Motor neuron (in vitro differentiated cells): ENCODE data around the gene RGS6. TPM values are rescaled to one million over a fixed set of nuclear protein-coding genes. Genes with fewer than 3 reads are reported as not detected.

Experiments
- ATAC-seq, 8 experiments: fragments of 200-7000 bp; cut with Tn5 transposase; replicated peaks in 6 of 8; 2 replicates each; pipeline ENCODE4 v1.8.0; 2021; ENCODE audit warnings: mild to moderate bottlenecking in 8 of 8, moderate library complexity in 8 of 8
- H3K27ac ChIP-seq, 2 donors: fragments of 250-450 bp; sonication (Bioruptor Pico); 2 replicates each; pipeline ENCODE4 v1.9.0; 2021; ENCODE audit warnings: antibody characterized with exemption in 2 of 2, mild to moderate bottlenecking in 2 of 2, moderate library complexity in 1 of 2
- H3K4me1 ChIP-seq, 2 donors: fragments of 250-450 bp; sonication (Bioruptor Pico); replicated peaks in 1 of 2; 2 replicates each; pipeline ENCODE4 v1.6.1; 2021; ENCODE audit warnings: antibody characterized with exemption in 2 of 2, mild to moderate bottlenecking in 2 of 2, moderate library complexity in 1 of 2
- H3K4me3 ChIP-seq, 5 donors: fragments of 250-450 bp; sonication (Bioruptor Pico); 2 replicates each; pipeline ENCODE4 v1.9.0; 2021; ENCODE audit warnings: antibody characterized with exemption in 5 of 5, mild to moderate bottlenecking in 5 of 5, moderate library complexity in 4 of 5
- WGBS, 10 experiments: fragments of 450-650 bp; shearing (Covaris generic); methylation state at CpG; one replicate each; pipeline ENCODE4 v1.0.0; 2022; 5-methylcytosine and 5-hydroxymethylcytosine counted together
- in situ Hi-C, 9 experiments: fragments of 400-800 bp; cut with MboI; loops; one replicate each; pipeline ENCODE4 v1.15.0; 2021; ENCODE audit warnings: low sequenced_read_pairs in 9 of 9, low pct_unique_long_range_greater_than_20kb in 2 of 9; ENCODE audit not compliant: unreplicated experiment in 9 of 9
- total RNA-seq, 8 experiments: library from RNA; unstranded; fragments of 300-600 nt; gene quantifications; 2 replicates each; pipeline versions ENCODE4 v1.2.3 to v1.2.4, GENCODE V29; 2022

Gene RGS6
- total RNA-seq, 8 experiments from 2014 or later: 0.22 to 15.5 (median 1.3) TPM

DNA sequence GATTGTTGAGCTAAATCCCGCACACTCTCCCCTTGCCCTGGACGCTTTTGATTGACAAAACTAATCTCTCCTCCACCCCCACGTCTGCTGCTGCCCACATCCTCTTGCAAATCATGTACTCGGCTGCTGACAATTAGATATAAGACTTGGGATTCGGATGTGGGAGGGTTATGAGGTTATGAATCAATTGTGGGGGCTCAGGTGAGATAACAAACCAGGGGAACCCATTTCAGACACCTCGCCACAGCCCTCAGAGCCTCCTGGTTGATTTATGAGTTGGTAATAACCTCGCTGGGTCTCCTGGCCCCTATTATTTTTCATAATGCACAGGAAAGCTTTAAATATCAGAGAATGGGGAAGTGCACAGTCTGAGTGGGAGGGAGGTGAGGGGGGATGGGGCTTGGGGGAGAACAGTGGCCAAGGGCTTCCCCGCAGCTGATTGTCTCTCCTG is 511.8 kb downstream of the RGS6 start:
- Histone ChIP-seq H3K27ac (peak overlapping the region; percentile 49 to 72), H3K4me3 (no peak overlapping the region), H3K4me1 (peaks cover 14 to 28% of the 10 kb centered on the region in 2 donors)
- peak in 4 of 8 experiments; percentile 73 to 86 (median 78) for ATAC-seq
- in situ Hi-C loops: no loop called here
- WGBS, 10 experiments: 0 to 60% (median 30%) methylated on average over 1 to 5 of the region's 8 CpGs; no CpG with 5 or more reads in 3 of the 10 experiments

DNA sequence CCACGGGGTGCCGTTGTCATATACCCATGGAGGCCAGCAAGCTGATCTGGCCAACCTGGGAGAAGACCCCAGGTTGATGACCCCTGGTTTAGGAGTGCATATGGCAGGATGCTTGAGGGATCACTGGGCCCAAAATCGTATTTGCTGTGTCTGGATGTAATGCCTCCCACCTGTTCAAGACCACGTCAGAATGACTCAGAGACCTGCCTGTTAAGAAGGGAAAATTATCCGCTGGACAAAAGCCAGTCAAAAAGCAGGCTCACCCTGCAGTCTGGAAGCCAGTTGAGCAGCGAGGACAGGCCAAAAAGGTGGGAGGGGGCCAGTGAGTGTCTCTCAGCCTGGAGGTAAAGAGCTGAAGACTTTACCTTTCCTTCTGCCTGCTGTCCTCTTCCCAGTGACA is 512.5 kb downstream of the RGS6 start:
- peaks cover 19 to 28% of the 10 kb centered on the region in 2 donors for H3K4me1 ChIP-seq
- peak overlapping the region; percentile 23 to 72 for H3K27ac ChIP-seq
- H3K4me3 ChIP-seq: no peak overlapping the region
- ATAC-seq: no peak
- in situ Hi-C loops: no loop called here
- 10 to 91% (median 85%) methylated on average over 2 to 6 of the region's 6 CpGs; no CpG with 5 or more reads in 2 of the 10 experiments for WGBS, 10 experiments

DNA sequence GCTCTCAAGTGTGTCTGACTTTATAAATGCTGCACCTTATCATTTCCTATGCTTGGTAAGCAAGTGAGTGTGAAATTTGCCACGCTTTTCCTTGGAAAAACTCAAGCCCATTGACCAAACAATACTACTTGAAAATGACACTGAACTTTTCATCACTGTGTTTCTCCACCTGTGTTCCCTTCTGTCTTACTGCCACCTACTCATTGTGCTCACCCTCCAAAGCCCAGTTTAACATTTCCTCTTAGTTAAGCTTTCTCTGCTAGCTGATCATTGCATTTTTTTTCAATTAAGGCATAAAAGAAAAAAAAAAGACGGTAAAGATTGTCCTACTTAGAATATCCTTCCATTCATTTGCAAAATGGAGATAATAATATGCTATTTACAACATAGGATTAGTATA is 516.0 kb downstream of the RGS6 start:
- Histone ChIP-seq H3K4me3 (no peak overlapping the region), H3K27ac (no peak overlapping the region), H3K4me1 (peaks cover 45 to 49% of the 10 kb centered on the region in 2 donors)
- in situ Hi-C loops: no loop called here
- ATAC-seq: no peak
- WGBS, 10 experiments: 8 to 100% (median 83%) methylated on average over 1 to 2 of the region's 2 CpGs; no CpG with 5 or more reads in 1 of the 10 experiments

DNA sequence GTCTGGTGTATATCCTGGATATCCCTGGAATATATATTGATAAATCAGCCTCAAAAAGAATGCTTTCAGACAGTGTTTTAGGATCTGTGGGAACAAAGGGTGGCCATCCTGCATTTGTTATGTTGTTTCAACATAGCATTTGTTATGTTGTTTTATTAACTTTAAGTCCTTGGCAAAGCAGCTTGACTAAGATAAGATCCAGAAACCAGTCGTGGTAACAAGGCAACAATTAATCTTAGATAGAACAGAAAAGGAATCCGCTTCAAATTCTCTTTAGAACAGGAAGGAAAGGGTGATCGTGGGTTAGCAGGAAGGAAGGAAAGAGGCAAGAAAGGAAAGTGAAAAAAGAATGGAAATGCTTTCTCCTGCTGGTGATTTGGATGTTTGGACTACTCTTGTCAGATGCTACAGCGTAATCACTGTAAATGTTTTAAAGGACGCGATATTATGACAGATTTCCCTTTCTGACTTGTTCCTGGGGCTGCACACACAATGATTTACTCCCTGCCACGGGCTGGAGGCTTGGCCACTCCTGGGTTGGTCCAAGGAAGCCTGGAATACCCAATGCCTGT is 518.3 kb downstream of the RGS6 start:
- 30 to 96% (median 74%) methylated on average over 2 to 7 of the region's 7 CpGs for WGBS, 10 experiments
- peaks cover 31% of the 10 kb centered on the region in 2 donors for H3K4me1 ChIP-seq
- in situ Hi-C loops: no loop called here
- no peak for ATAC-seq
- H3K27ac ChIP-seq: peak overlapping the region; percentile 77 to 90
- H3K4me3 ChIP-seq: no peak overlapping the region

GRCh38 chr14:72451054-72451972 is 519.1 kb downstream of the RGS6 start:
- peak overlapping the region; percentile 77 to 90 for H3K27ac ChIP-seq
- whole genome bisulfite sequencing, 10 experiments: 0 to 71% (median 24%) methylated on average over 1 to 9 of the region's 17 CpGs
- in situ Hi-C loops: no loop called here
- H3K4me1 ChIP-seq: peaks cover 28 to 31% of the 10 kb centered on the region in 2 donors
- peak in 7 of 8 experiments; percentile 39 to 88 (median 85) for ATAC-seq
- H3K4me3 ChIP-seq: no peak overlapping the region

DNA sequence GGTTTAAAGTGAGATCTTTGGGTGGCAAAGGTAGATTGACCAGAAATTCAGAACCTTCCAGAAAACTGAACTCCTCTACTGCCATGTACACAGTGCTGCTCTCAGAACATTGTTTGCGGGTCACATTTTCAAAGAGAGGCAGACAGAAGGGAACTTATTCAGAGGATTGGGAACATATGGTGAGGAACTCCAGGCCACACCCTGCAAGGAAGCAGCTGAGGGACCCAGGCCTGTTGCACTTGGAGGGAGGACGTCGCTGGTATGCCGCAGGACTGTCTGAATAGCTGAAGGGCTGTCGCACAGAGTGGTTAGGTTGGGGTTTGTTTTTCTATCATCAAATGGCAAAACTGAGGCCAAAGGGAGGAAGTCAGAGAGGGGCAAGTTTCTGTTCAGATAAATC is 520.5 kb downstream of the RGS6 start:
- in situ Hi-C loops: no loop called here
- H3K4me1 ChIP-seq: peaks cover 27 to 31% of the 10 kb centered on the region in 2 donors
- H3K4me3 ChIP-seq: no peak overlapping the region
- ATAC-seq: peak in 3 of 8 experiments; percentile 16 to 73 (median 31)
- no peak overlapping the region for H3K27ac ChIP-seq
- WGBS, 10 experiments: 10 to 98% (median 57%) methylated on average over 1 to 5 of the region's 5 CpGs; no CpG with 5 or more reads in 4 of the 10 experiments

- Histone ChIP-seq H3K4me3 (no peak overlapping the region), H3K27ac (no peak overlapping the region), H3K4me1 (peaks cover 27% of the 10 kb centered on the region in 2 donors)
- no peak for ATAC-seq
- in situ Hi-C loops: no loop called here
- 0 to 100% (median 84%) methylated on average over 1 to 3 of the region's 3 CpGs for WGBS, 10 experiments
Observed at GRCh38 chr14:72454388-72455160, 522.3 kb downstream of the RGS6 start.

GRCh38 chr14:72457641-72458040 is 525.4 kb downstream of the RGS6 start:
- Histone ChIP-seq H3K4me3 (no peak overlapping the region), H3K27ac (no peak overlapping the region), H3K4me1 (peaks cover 3 to 14% of the 10 kb centered on the region in 2 donors)
- peak in 5 of 8 experiments; percentile 19 to 80 (median 61) for ATAC-seq
- 20 to 100% (median 81%) methylated on average over 1 to 4 of the region's 4 CpGs; no CpG with 5 or more reads in 4 of the 10 experiments for WGBS, 10 experiments
- in situ Hi-C loops: no loop called here

DNA sequence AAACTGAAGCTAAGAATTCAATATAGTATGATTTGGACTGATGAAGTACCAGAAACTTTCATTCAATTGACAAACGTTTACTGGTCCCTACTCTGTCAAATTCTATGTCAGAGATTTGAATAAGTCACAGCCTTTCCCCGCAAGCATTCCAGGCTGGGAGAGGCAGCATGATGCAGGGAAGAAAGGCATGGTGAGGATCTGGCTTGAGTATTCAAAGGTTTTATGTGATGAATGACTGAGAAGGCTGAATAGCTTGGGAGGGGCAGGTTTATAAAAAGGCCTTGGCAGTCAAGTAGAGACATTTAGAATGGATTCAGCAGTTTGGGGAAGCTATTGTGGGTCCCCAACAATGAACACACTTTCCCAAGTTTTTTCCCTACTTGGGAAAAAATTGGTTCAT is 529.8 kb downstream of the RGS6 start:
- ATAC-seq: peak in 7 of 8 experiments; percentile 61 to 95 (median 65)
- in situ Hi-C loops: no loop called here

GRCh38 chr14:72463291-72463866 is 531.1 kb downstream of the RGS6 start:
- no peak overlapping the region for H3K27ac ChIP-seq
- 28 to 92% (median 65%) methylated on average over 1 to 4 of the region's 5 CpGs; no CpG with 5 or more reads in 2 of the 10 experiments for WGBS, 10 experiments
- H3K4me3 ChIP-seq: no peak overlapping the region
- H3K4me1 ChIP-seq: peaks cover 0 to 11% of the 10 kb centered on the region in 2 donors
- peak in 6 of 8 experiments; percentile 33 to 59 (median 40) for ATAC-seq
- in situ Hi-C loops: no loop called here

More for the DNA sequence above, 529.8 kb downstream of the RGS6 start:
- 0 to 22% (median 13%) methylated on average over 1 to 2 of the region's 2 CpGs; no CpG with 5 or more reads in 4 of the 10 experiments for WGBS, 10 experiments
- Histone ChIP-seq H3K4me3 (no peak overlapping the region), H3K27ac (no peak overlapping the region), H3K4me1 (peaks cover 0 to 11% of the 10 kb centered on the region in 2 donors)

DNA sequence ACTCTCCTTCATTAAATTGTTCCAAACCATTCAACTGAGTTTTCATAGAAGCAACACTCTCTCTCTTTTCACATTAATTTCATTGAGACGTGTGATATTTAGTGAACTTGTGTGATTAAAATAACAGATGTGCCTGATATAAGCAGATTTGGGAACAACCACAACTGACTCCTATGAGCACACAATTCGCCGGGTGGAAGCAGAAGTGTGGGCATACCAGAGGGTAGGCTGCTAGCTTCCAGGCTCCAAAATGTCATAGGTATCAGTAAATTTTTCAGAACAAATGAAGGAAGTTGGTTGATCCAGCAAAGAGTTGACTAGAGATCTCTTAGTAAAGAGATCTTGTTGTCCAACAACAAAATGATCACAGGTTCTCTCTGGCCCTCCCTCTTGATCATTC is 532.0 kb downstream of the RGS6 start:
- in situ Hi-C loops: no loop called here
- H3K4me1 ChIP-seq: peaks cover 0 to 11% of the 10 kb centered on the region in 2 donors
- 17 to 100% (median 84%) methylated on average over 1 to 3 of the region's 3 CpGs for WGBS, 10 experiments
- no peak overlapping the region for H3K27ac ChIP-seq
- ATAC-seq: no peak
- no peak overlapping the region for H3K4me3 ChIP-seq

DNA sequence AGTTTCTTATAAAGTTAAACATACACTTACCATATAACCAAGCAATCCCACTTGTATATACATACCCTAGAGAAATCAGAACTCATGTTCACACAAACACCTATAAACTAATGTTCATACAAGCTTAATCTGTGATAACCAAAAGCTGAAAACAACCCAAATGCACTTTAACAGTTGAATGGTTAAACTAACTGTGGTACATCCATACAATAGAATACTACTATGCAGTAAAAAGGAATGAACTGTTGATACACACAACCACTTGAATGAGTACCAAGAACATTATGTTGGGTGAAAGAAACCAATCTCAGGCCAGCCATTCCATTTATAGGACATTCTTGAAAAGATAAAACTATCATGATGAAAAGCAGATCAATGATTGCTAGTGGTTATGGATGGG is 534.1 kb downstream of the RGS6 start:
- in situ Hi-C loops: no loop called here
- no peak for ATAC-seq
- Histone ChIP-seq H3K4me1 (peaks cover 0 to 11% of the 10 kb centered on the region in 2 donors), H3K27ac (no peak overlapping the region), H3K4me3 (no peak overlapping the region)
